Measurements from ENCODE around the gene DPP6. TPM values are rescaled to one million over a fixed set of nuclear protein-coding genes. Genes with fewer than 3 reads are reported as not detected.

Gene DPP6
- total RNA-seq, 1 experiment from 2014 or later, result not detected

DNA sequence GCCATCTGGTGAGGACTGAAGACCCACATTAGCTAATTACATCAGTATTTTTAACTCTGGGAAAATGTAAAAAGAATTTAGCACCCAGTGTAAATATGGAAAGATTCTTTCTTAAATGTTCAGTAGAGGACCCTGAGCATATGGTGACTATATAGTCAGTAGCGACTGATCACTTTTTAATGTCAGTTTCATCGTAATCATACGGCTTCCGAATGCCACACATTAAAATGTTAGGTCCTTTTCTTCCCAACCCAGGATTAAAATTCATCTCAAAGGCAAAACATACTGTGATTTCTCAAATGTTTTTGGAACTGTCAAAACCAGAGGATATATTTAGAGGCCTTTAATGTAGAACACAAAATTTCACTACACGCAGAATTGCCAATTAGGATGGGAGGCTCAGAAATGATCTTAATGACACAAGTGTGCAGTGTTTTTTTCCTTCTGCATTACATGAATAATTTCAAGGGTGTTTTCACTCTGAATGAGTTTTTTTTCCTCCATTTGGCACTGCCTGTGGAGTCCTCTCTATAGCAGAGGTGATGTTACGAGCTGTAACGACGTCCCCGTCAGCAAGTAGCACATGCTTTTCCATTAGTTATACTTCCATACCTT lies 568.0 kb downstream of the DPP6 start:
- Histone ChIP-seq H4K20me1 (ENCODE audit: insufficient read depth) (no peaks in the 10 kb centered on the region), H3K36me3 (ENCODE audit: low read depth) (no peaks in the 10 kb centered on the region), H3K4me1 (replicated peaks; ENCODE audit: insufficient read depth) (no peaks in the 10 kb centered on the region), H3K9me2 (ENCODE audit: insufficient read depth) (no peaks in the 10 kb centered on the region), H3F3A (ENCODE audit: insufficient read depth, low read depth) (no peaks in the 10 kb centered on the region), H3K27ac (no peak overlapping the region), H3K27me3 (ENCODE audit: insufficient read depth, low read depth) (peaks cover 92% of the 10 kb centered on the region), H2AFZ (no peak overlapping the region), H3K4me2 (no peak overlapping the region), H3K79me2 (ENCODE audit: low read depth) (no peaks in the 10 kb centered on the region), H3K9me3 (ENCODE audit: insufficient read depth, low read depth) (no peaks in the 10 kb centered on the region), H3K4me3 (no peak overlapping the region)
- BruUV-seq (replicated peaks), result no TSS peak
- ChIA-PET POLR2A (ENCODE audit: unreplicated experiment) (no interaction called here), CTCF (no interaction called here)
- intact Hi-C loops (cut with micrococcal nuclease; ENCODE audit: unreplicated experiment), result no loop called here
- no peak for DNase-seq
- TF ChIP-seq CTCF (conservative IDR thresholded peaks at IDR 0.05) (no peak), EZH2 (IDR thresholded peaks at IDR 0.05; ENCODE audit: low read depth) (no peak)

DNA sequence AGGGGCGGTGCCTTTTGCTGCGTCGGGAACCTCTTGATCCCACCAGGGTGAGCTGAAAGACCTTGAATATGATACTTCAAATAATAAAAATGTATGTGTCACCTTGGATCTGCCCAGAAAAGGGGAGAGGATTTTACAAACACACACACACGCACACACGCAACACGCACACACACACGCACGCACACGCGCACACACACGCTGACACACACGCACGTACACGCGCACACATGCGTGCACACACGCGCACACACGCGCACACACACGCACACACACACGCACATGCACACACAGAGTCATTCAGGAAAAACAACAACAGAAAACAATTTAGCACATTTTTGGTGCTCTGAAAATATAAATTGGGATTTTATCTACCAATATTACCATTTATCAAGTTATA lies 571.2 kb downstream of the DPP6 start:
- Histone ChIP-seq H3K36me3 (ENCODE audit: low read depth) (no peaks in the 10 kb centered on the region), H3F3A (ENCODE audit: insufficient read depth, low read depth) (no peaks in the 10 kb centered on the region), H3K27ac (no peak overlapping the region), H3K4me2 (no peak overlapping the region), H3K4me1 (replicated peaks; ENCODE audit: insufficient read depth) (no peaks in the 10 kb centered on the region), H3K27me3 (ENCODE audit: insufficient read depth, low read depth) (peaks cover 91% of the 10 kb centered on the region), H3K9me2 (ENCODE audit: insufficient read depth) (no peaks in the 10 kb centered on the region), H3K9me3 (ENCODE audit: insufficient read depth, low read depth) (no peaks in the 10 kb centered on the region), H3K4me3 (no peak overlapping the region), H4K20me1 (ENCODE audit: insufficient read depth) (no peaks in the 10 kb centered on the region), H2AFZ (no peak overlapping the region), H3K79me2 (ENCODE audit: low read depth) (no peaks in the 10 kb centered on the region)
- intact Hi-C loops (cut with micrococcal nuclease; ENCODE audit: unreplicated experiment), result no loop called here
- ChIA-PET CTCF (no interaction called here), POLR2A (ENCODE audit: unreplicated experiment) (no interaction called here)
- TF ChIP-seq EZH2 (IDR thresholded peaks at IDR 0.05; ENCODE audit: low read depth) (no peak), CTCF (conservative IDR thresholded peaks at IDR 0.05) (no peak)
- no peak for DNase-seq
- no TSS peak for BruUV-seq (replicated peaks)

- BruUV-seq (replicated peaks), result no TSS peak
- no peaks in the 10 kb centered on the region for H3K4me1 ChIP-seq (replicated peaks; ENCODE audit: insufficient read depth)
- no peak overlapping the region for H2AFZ ChIP-seq
- no peak overlapping the region for H3K27ac ChIP-seq
- H4K20me1 ChIP-seq (ENCODE audit: insufficient read depth), result no peaks in the 10 kb centered on the region
- ChIA-PET CTCF (no interaction called here), POLR2A (ENCODE audit: unreplicated experiment) (no interaction called here)
- H3K4me2 ChIP-seq, result no peak overlapping the region
- peaks cover 73% of the 10 kb centered on the region for H3K27me3 ChIP-seq (ENCODE audit: insufficient read depth, low read depth)
- intact Hi-C loops (cut with micrococcal nuclease; ENCODE audit: unreplicated experiment), result no loop called here
- H3K79me2 ChIP-seq (ENCODE audit: low read depth), result no peaks in the 10 kb centered on the region
- no peaks in the 10 kb centered on the region for H3F3A ChIP-seq (ENCODE audit: insufficient read depth, low read depth)
- TF ChIP-seq CTCF (conservative IDR thresholded peaks at IDR 0.05) (no peak), EZH2 (IDR thresholded peaks at IDR 0.05; ENCODE audit: low read depth) (no peak)
- DNase-seq, result no peak
- no peak overlapping the region for H3K4me3 ChIP-seq
- no peaks in the 10 kb centered on the region for H3K9me2 ChIP-seq (ENCODE audit: insufficient read depth)
- H3K36me3 ChIP-seq (ENCODE audit: low read depth), result no peaks in the 10 kb centered on the region
- no peaks in the 10 kb centered on the region for H3K9me3 ChIP-seq (ENCODE audit: insufficient read depth, low read depth)
These were observed 575.6 kb downstream of the DPP6 start for GRCh38 chr7:154627646-154628290.
